IMR-90 (cell line): ENCODE results near the gene RNASE12.

Experiments used
- CEBPB ChIP-seq: IDR thresholded peaks from 2 replicates; pipeline ENCODE4 v1.6.1; 2012; ENCODE audit warnings: low read depth, low read length, improper control_type of control experiment
- CTCF ChIP-seq: conservative IDR thresholded peaks from 2 replicates; pipeline ENCODE4 v1.5.1; 2012; ENCODE audit warnings: mild to moderate bottlenecking, low read depth, low read length, improper control_type of control experiment
- ELK1 ChIP-seq: fragments of 150-350 bp; IDR thresholded peaks from 2 replicates; pipeline ENCODE4 v1.6.1; 2016; ENCODE audit warnings: low read depth, mild to moderate bottlenecking, low read length, moderate library complexity, borderline replicate concordance
- FOS ChIP-seq: fragments of 150-350 bp; IDR thresholded peaks from 2 replicates; pipeline ENCODE4 v1.6.1; 2016; ENCODE audit warnings: low read depth, low read length
- POLR2A ChIP-seq: IDR thresholded peaks from 2 replicates; pipeline ENCODE4 v1.6.1; 2012; ENCODE audit warnings: mild to moderate bottlenecking, low read depth, low read length
- RAD21 ChIP-seq: IDR thresholded peaks from 2 replicates; pipeline ENCODE4 v1.6.1; 2012; ENCODE audit warnings: low read length, improper control_type of control experiment
- RCOR1 ChIP-seq: IDR thresholded peaks from 2 replicates; pipeline ENCODE4 v1.6.1; 2012; ENCODE audit warnings: mild to moderate bottlenecking, low read length, improper control_type of control experiment; ENCODE audit not compliant: insufficient replicate concordance
- RFX5 ChIP-seq: IDR thresholded peaks from 2 replicates; pipeline ENCODE4 v1.8.0; 2012; ENCODE audit warnings: low read depth, mild to moderate bottlenecking, low read length, moderate library complexity
- USF2 ChIP-seq: fragments of 150-350 bp; IDR thresholded peaks from 2 replicates; pipeline ENCODE4 v1.6.1; 2017; ENCODE audit warnings: mild to moderate bottlenecking, antibody characterized with exemption, low read length, low read depth

- TF ChIP-seq CTCF (no peak), ELK1 (no peak), POLR2A (no peak), FOS (no peak), RFX5 (no peak), RAD21 (no peak), USF2 (no peak), RCOR1 (no peak), CEBPB (no peak)
Measured at GRCh38 chr14:20623798-20624197, 32.6 kb upstream of the RNASE12 start.
